Stimulated activated effector memory CD8-positive, alpha-beta T cell treated with anti-CD3 and anti-CD28 coated beads, Interleukin-12 subunit alpha, Interleukin-12 subunit beta, amount 100 ng/mL, for 72 hours (primary cell): ENCODE data around the gene SMARCA4.
A peak's percentile ranks its signal among the peaks of the same experiment; 100 is the strongest.
"Not testable (repeated sequence)": the region's sequence is repeated elsewhere in the genome, so short reads cannot be mapped to it uniquely, and the experiment has no call there.

ENCODE experiments used
- ATAC-seq: fragments of 150-1000 bp; cut with Tn5 transposase; 2 replicates; pipeline ENCODE4 v1.10.0; 2021
- DNase-seq, 2 donors: peaks; one replicate each; pipeline ENCODE4 v3.0.0; 2021 to 2022; ENCODE audit warnings: low spot score in 2 of 2
- H3K27ac Mint-ChIP-seq: one replicate; pipeline ENCODE4 v1.8.0; 2022; ENCODE audit warnings: mild to moderate bottlenecking, mixed read lengths
- H3K36me3 Mint-ChIP-seq: one replicate; pipeline ENCODE4 v1.8.0; 2022; ENCODE audit warnings: mild to moderate bottlenecking, mixed read lengths
- H3K4me1 Mint-ChIP-seq: one replicate; pipeline ENCODE4 v1.8.0; 2022; ENCODE audit warnings: mixed read lengths
- H3K4me3 Mint-ChIP-seq: one replicate; pipeline ENCODE4 v1.8.0; 2022; ENCODE audit warnings: mild to moderate bottlenecking, mixed read lengths
- H3K9me3 Mint-ChIP-seq: one replicate; pipeline ENCODE4 v1.8.0; 2022; ENCODE audit warnings: mixed read lengths

Gene SMARCA4

DNA sequence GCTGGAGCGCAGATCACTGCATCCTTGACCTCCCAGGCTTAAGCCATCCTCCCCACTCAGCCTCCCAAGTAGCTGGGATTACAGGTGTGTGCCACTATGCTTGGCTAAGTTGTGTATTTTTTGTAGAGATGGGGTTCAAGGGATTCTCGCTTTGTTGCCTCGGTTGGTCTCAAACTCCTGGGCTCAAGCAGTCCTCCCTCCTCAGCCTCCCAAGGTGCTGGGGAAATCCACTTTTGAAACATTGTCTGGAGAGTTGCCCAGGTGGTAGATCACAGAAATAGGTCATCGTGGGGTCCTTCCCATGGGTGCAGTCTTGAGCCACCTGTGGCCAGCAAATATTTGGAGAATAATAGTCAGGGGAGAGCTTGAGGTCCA, 133.7 kb downstream of the SMARCA4 start:
- no peaks in the 10 kb centered on the region for H3K9me3 Mint-ChIP-seq
- ATAC-seq, result no peak
- H3K4me3 Mint-ChIP-seq, result peak overlapping the region; percentile 95
- peak overlapping the region; percentile 70 for H3K27ac Mint-ChIP-seq
- peaks cover 96% of the 10 kb centered on the region for H3K36me3 Mint-ChIP-seq
- DNase-seq, result peak in 1 of 2 donors; percentile 55
- H3K4me1 Mint-ChIP-seq, result peaks cover 40% of the 10 kb centered on the region

DNA sequence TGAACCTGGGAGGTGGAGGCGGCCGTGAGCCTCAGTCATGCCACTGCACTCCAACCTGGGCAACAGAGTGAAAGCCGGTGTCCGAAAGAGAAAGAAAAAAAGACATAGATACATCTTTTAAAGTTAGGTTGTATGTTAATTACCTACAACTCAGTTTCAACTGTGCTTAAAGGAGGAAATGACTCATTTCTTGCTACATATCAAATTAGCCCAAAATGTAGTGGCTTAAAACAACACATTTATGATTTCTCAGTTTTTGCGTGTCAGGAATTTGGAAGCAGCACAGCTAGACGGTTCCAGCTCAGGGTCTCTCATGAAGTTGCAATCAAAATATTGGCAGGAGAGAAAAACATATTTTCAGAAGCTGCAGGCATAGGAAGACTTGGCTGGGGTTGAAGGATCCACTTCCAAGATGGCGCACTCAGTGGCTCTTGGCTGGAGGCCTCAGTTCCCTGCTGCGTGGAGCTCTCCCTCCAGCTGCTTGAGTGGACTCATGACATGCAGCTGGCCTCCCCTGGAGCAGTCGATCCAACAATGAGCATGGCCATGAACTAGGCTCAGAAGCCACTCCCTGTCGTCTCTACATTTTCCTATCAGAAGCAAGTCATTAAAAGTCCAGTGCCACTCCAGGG, 135.5 kb downstream of the SMARCA4 start:
- peaks cover 99% of the 10 kb centered on the region for H3K36me3 Mint-ChIP-seq
- DNase-seq (peak in 1 of 2 donors; percentile 60), ATAC-seq (peak; percentile 57)
- no peaks in the 10 kb centered on the region for H3K9me3 Mint-ChIP-seq
- H3K4me1 Mint-ChIP-seq, result peaks cover 48% of the 10 kb centered on the region
- H3K27ac Mint-ChIP-seq, result peak overlapping the region; percentile 70
- peak overlapping the region; percentile 95 for H3K4me3 Mint-ChIP-seq

DNA sequence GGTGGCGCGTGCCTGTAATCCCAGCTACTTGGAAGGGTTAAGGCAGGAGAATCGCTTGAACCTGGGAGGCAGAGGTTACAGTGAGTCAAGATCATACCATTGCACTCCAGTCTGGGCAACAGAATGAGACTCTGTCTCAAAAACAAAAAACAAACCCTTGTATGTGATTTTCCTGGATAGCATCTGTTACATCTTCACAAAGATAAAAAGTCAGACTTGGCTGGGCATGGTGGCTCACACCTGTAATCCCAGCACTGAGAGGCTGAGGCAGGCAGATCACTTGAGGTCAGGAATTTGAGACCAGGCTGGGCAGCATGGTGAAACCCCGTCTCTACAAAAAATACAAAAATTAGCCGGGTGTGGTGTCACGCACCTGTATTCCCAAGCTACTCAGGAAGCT, 136.5 kb downstream of the SMARCA4 start:
- not testable (repeated sequence) for H3K4me3 Mint-ChIP-seq, DNase-seq, H3K27ac Mint-ChIP-seq, ATAC-seq, H3K9me3 Mint-ChIP-seq
- Mint-ChIP-seq H3K36me3 (peaks cover 100% of the 10 kb centered on the region), H3K4me1 (peaks cover 46% of the 10 kb centered on the region)

DNA sequence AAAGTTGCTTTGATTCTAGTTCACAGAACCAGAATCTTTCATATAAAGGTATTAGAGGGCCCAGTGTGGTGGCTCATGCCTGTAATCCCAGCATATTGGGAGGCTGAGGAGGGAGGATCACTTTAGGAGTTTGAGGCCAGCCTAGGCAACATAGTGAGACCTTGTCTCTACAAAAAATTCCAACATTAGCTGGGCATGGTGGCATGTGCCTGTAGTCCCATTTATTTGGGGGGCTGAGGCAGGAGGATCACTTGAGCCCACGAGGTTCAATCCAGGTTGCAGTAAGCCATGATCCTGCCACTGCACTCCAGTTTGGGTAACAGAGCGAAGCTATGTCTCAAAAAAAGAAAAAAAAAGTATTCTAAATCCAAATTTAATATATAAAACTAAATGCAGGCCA, 137.5 kb downstream of the SMARCA4 start:
- H3K4me3 Mint-ChIP-seq, result no peak overlapping the region
- no peak overlapping the region for H3K27ac Mint-ChIP-seq
- DNase-seq (no peak), ATAC-seq (no peak)
- H3K4me1 Mint-ChIP-seq, result peaks cover 36% of the 10 kb centered on the region
- peaks cover 100% of the 10 kb centered on the region for H3K36me3 Mint-ChIP-seq
- H3K9me3 Mint-ChIP-seq, result no peaks in the 10 kb centered on the region

DNA sequence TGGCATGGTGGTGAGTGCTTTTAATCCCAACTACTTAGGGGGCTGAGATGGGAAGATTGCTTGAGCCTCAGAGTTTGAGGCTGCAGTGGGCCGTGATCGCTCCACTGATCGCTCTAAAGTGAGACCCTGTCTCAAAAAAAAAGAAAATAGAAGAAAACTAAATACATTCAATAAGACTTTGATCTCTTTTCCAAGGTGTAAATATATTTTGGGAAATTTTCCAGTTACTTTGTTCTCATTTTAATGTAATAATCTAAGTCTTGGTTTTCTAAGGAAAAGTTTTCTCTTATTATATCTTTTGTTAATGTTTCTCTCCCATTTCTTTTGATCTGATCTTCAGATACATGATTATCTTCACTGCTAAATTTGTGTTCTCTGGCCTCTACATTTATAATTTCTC, 138.0 kb downstream of the SMARCA4 start:
- peaks cover 100% of the 10 kb centered on the region for H3K36me3 Mint-ChIP-seq
- ATAC-seq (no peak), DNase-seq (no peak)
- peaks cover 31% of the 10 kb centered on the region for H3K4me1 Mint-ChIP-seq
- H3K4me3 Mint-ChIP-seq, result no peak overlapping the region
- H3K27ac Mint-ChIP-seq, result no peak overlapping the region
- no peaks in the 10 kb centered on the region for H3K9me3 Mint-ChIP-seq

DNA sequence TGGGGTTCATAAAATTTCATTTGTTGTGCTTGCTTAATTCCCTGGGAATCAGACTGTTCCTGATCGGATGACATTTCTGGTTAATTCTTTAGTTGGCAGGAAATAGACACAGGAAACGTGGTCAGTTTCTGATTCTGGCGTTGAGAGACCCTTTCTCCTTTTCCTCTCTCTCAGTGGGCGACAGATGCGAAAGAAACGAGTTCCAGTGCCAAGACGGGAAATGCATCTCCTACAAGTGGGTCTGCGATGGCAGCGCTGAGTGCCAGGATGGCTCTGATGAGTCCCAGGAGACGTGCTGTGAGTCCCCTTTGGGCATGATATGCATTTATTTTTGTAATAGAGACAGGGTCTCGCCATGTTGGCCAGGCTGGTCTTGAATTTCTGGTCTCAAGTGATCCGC, 139.2 kb downstream of the SMARCA4 start:
- no peak for ATAC-seq
- H3K27ac Mint-ChIP-seq, result peak overlapping the region; percentile 26

DNA sequence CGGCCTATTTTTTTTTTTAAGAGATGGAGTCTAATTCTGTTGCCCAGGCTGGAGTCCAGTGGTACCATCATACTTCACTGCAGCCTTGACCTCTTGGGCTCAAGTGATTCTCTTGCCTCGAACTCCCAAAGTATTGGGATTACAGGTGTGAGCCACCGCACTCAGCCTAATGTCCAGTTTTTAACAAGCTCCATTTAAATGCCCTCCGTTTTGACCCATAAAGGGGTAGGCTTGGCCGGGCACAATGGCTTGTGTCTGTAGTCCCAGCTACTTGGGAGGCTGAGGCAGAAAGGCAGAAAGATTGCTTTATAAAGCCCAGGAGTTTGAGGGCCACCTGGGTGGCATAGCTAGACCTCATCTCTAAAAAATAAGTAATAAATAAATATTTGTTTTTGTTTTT, 140.2 kb downstream of the SMARCA4 start:
- peaks cover 15% of the 10 kb centered on the region for H3K4me1 Mint-ChIP-seq
- no peak overlapping the region for H3K4me3 Mint-ChIP-seq
- ATAC-seq, result no peak
- DNase-seq, result no peak
- H3K27ac Mint-ChIP-seq, result no peak overlapping the region
- H3K9me3 Mint-ChIP-seq, result no peaks in the 10 kb centered on the region
- peaks cover 100% of the 10 kb centered on the region for H3K36me3 Mint-ChIP-seq

More for the DNA sequence above, 139.2 kb downstream of the SMARCA4 start:
- DNase-seq, result no peak
- peaks cover 22% of the 10 kb centered on the region for H3K4me1 Mint-ChIP-seq
- no peak overlapping the region for H3K4me3 Mint-ChIP-seq
- H3K36me3 Mint-ChIP-seq, result peaks cover 100% of the 10 kb centered on the region
- no peaks in the 10 kb centered on the region for H3K9me3 Mint-ChIP-seq

DNA sequence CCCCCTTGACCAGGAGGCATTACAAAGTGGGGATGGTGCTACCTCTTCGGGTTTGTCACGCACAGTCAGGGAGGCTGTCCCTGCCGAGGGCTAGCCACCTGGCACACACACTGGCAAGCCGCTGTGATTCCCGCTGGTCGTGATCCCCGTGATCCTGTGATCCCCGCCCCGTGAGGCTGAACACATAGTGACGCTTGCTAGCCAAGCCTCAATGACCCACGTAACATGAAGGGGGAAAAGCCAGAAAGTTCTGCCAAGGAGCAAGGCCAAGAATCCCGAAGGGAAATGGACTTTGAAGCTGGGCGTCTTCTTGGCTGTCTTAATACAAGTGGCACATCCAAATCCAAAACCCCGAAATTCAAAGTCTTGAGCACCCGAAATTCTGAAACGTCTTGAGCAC, 142.1 kb downstream of the SMARCA4 start:
- H3K9me3 Mint-ChIP-seq, result no peaks in the 10 kb centered on the region
- no peak for ATAC-seq
- peaks cover 100% of the 10 kb centered on the region for H3K36me3 Mint-ChIP-seq
- no peak overlapping the region for H3K4me3 Mint-ChIP-seq
- no peak overlapping the region for H3K27ac Mint-ChIP-seq
- H3K4me1 Mint-ChIP-seq, result peaks cover 8% of the 10 kb centered on the region
- no peak for DNase-seq

DNA sequence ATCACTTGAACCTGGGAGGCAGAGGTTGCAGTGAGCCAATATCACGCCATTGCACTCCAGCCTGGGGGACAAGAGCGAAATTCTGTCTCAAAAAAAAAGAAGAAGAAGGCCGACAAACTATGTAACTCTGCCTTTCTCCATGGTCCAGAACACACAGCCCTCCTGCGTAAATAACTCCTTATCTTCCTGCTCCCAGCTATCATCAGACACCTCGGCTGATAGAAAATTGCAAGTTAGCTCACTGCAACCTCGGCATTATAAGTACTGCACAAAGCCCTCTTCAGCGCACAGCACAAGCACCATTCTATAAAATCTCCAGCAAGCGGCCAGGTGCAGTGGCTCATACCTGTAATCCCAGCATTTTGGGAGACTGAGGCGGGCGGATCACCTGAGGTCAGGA, 142.8 kb downstream of the SMARCA4 start:
- H3K4me3 Mint-ChIP-seq, ATAC-seq: not testable (repeated sequence)

DNA sequence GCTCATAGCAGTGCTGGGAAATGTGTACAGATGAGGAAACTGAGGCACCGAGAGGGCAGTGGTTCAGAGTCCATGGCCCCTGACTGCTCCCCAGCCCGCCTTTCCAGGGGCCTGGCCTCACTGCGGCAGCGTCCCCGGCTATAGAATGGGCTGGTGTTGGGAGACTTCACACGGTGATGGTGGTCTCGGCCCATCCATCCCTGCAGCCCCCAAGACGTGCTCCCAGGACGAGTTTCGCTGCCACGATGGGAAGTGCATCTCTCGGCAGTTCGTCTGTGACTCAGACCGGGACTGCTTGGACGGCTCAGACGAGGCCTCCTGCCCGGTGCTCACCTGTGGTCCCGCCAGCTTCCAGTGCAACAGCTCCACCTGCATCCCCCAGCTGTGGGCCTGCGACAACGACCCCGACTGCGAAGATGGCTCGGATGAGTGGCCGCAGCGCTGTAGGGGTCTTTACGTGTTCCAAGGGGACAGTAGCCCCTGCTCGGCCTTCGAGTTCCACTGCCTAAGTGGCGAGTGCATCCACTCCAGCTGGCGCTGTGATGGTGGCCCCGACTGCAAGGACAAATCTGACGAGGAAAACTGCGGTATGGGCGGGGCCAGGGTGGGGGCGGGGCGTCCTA, 144.3 kb downstream of the SMARCA4 start:
- DNase-seq (no peak), ATAC-seq (no peak)
- Mint-ChIP-seq H3K36me3 (peaks cover 100% of the 10 kb centered on the region), H3K9me3 (no peaks in the 10 kb centered on the region), H3K27ac (no peak overlapping the region), H3K4me1 (peaks cover 2% of the 10 kb centered on the region), H3K4me3 (no peak overlapping the region)

More for the DNA sequence above, 142.8 kb downstream of the SMARCA4 start:
- H3K36me3 Mint-ChIP-seq, result peaks cover 100% of the 10 kb centered on the region
- not testable (repeated sequence) for DNase-seq, H3K27ac Mint-ChIP-seq, H3K4me1 Mint-ChIP-seq, H3K9me3 Mint-ChIP-seq

DNA sequence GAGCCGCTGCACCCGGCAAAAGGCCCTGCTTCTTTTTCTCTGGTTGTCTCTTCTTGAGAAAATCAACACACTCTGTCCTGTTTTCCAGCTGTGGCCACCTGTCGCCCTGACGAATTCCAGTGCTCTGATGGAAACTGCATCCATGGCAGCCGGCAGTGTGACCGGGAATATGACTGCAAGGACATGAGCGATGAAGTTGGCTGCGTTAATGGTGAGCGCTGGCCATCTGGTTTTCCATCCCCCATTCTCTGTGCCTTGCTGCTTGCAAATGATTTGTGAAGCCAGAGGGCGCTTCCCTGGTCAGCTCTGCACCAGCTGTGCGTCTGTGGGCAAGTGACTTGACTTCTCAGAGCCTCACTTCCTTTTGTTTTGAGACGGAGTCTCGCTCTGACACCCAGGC, 145.6 kb downstream of the SMARCA4 start:
- H3K27ac Mint-ChIP-seq, result no peak overlapping the region
- DNase-seq (no peak), ATAC-seq (no peak)
- H3K4me1 Mint-ChIP-seq, result no peaks in the 10 kb centered on the region
- H3K36me3 Mint-ChIP-seq, result peaks cover 100% of the 10 kb centered on the region
- H3K9me3 Mint-ChIP-seq, result no peaks in the 10 kb centered on the region
- no peak overlapping the region for H3K4me3 Mint-ChIP-seq

DNA sequence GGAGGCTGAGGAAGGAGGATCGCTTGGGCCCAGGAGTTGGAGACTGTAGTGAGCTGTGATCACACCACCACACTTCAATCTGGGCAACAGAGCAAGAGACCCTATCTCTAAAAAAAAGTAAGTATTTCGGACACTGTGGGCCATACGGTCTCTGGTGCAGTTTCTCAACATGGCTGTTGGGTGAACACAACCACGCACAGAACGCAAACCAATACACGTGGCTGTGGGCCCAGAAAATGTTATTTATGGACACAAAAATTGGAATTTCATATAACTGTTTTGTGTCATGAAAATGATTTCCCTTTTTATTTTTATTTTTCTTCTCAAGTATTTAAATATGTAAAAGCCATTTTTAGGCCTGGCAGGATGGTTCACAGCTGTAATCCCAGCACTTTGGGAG, 147.9 kb downstream of the SMARCA4 start:
- H3K9me3 Mint-ChIP-seq, result no peaks in the 10 kb centered on the region
- peaks cover 100% of the 10 kb centered on the region for H3K36me3 Mint-ChIP-seq
- H3K4me3 Mint-ChIP-seq, result no peak overlapping the region

DNA sequence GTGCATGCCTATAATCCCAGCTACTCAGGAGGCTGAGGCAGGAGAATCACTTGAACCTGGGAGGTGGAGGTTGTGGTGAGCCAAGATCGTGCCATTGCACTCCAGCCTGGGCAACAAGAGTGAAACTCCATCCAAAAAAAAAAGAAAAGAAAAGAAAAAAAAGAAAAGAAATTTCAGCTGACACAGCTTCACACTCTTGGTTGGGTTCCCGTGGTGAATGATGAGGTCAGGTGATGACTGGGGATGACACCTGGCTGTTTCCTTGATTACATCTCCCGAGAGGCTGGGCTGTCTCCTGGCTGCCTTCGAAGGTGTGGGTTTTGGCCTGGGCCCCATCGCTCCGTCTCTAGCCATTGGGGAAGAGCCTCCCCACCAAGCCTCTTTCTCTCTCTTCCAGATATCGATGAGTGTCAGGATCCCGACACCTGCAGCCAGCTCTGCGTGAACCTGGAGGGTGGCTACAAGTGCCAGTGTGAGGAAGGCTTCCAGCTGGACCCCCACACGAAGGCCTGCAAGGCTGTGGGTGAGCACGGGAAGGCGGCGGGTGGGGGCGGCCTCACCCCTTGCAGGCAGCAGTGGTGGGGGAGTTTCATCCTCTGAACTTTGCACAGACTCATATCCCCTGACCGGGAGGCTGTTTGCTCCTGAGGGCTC, 150.4 kb downstream of the SMARCA4 start:
- no peak for DNase-seq
- no peak overlapping the region for H3K27ac Mint-ChIP-seq
- H3K36me3 Mint-ChIP-seq, result peaks cover 100% of the 10 kb centered on the region
- no peak for ATAC-seq
- peaks cover 7% of the 10 kb centered on the region for H3K4me1 Mint-ChIP-seq
- H3K4me3 Mint-ChIP-seq, result no peak overlapping the region
- H3K9me3 Mint-ChIP-seq, result no peaks in the 10 kb centered on the region

More for the DNA sequence above, 147.9 kb downstream of the SMARCA4 start:
- no peak for DNase-seq
- H3K27ac Mint-ChIP-seq, result no peak overlapping the region
- no peak for ATAC-seq
- peaks cover 7% of the 10 kb centered on the region for H3K4me1 Mint-ChIP-seq

DNA sequence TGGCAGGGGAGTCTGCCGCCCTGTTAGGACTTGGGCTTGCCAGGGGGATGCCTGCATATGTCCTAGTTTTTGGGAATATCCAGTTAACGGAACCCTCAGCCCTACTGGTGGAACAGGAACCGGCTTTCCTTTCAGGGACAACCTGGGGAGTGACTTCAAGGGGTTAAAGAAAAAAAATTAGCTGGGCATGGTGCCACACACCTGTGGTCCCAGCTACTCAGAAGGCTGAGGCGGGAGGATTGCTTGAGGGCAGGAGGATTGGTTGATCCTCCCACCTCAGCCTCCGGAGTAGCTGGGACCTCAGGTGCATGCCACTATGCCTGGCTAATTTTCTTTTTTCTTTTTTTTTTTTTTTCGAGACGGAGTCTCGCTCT, 150.9 kb downstream of the SMARCA4 start:
- no peak overlapping the region for H3K4me3 Mint-ChIP-seq
- peaks cover 100% of the 10 kb centered on the region for H3K36me3 Mint-ChIP-seq
- no peak for ATAC-seq
- no peak for DNase-seq
- peaks cover 7% of the 10 kb centered on the region for H3K4me1 Mint-ChIP-seq
- H3K27ac Mint-ChIP-seq, result no peak overlapping the region
- H3K9me3 Mint-ChIP-seq, result no peaks in the 10 kb centered on the region
